HL-60 (cell line): ENCODE results near the gene CASP1.
"Not testable (repeated sequence)": the region's sequence is repeated elsewhere in the genome, so short reads cannot be mapped to it uniquely, and the experiment has no call there.

Source experiments
- DNase-seq, 2 experiments: peaks; one replicate each; pipeline ENCODE4 v3.0.0-alpha.2; 2010 to 2020; ENCODE audit warnings: low read depth in 1 of 2, low spot score in 1 of 2
- H3K27ac ChIP-seq: fragments of 250-450 bp; sonication (Bioruptor Pico); replicated peaks from 2 replicates; pipeline ENCODE4 v1.5.1; 2020; ENCODE audit warnings: mild to moderate bottlenecking, moderate library complexity
- H3K27me3 ChIP-seq: fragments of 250-450 bp; sonication (Bioruptor Pico); 2 replicates; pipeline ENCODE4 v1.5.1; 2021; ENCODE audit warnings: mild to moderate bottlenecking, moderate library complexity; ENCODE audit not compliant: insufficient read depth, poor library complexity, severe bottlenecking
- H3K4me3 ChIP-seq: replicated peaks from 2 replicates; pipeline ENCODE4 v1.5.1; 2011; ENCODE audit warnings: mild to moderate bottlenecking, control low read depth, low read length; ENCODE audit not compliant: insufficient read depth
- GABPA ChIP-seq: IDR thresholded peaks from 2 replicates; pipeline ENCODE4 v1.6.1; 2012; ENCODE audit warnings: low read depth
- POLR2AphosphoS5 ChIP-seq: IDR thresholded peaks from 2 replicates; pipeline ENCODE4 v1.6.1; 2012; ENCODE audit warnings: low read depth
- SPI1 ChIP-seq: IDR thresholded peaks from 2 replicates; pipeline ENCODE4 v1.6.1; 2012; ENCODE audit warnings: low read depth, mild to moderate bottlenecking, borderline replicate concordance
- long read RNA-seq: library from polyadenylated mRNA; unstranded; transcript quantifications from one replicate; pipeline ENCODE4 v2.0.0, GENCODE V29; 2020
- TF ChIP-seq, protein P1 (sequence below): IDR thresholded peaks from one replicate; pipeline ENCODE4 v1.5.1; 2011; ENCODE audit warnings: low read length, control low read depth, inconsistent platforms; ENCODE audit not compliant: insufficient read depth
- TF ChIP-seq, protein P2 (sequence below): IDR thresholded peaks from 2 replicates; pipeline ENCODE4 v1.6.1; 2012; ENCODE audit warnings: low read depth; ENCODE audit not compliant: insufficient replicate concordance

The CASP1 gene
- long read RNA-seq, partial matches to known transcripts: 0 of 1 reads
- long read RNA-seq, other reads (novel, unspliced or antisense): 0 of 1 reads

DNA sequence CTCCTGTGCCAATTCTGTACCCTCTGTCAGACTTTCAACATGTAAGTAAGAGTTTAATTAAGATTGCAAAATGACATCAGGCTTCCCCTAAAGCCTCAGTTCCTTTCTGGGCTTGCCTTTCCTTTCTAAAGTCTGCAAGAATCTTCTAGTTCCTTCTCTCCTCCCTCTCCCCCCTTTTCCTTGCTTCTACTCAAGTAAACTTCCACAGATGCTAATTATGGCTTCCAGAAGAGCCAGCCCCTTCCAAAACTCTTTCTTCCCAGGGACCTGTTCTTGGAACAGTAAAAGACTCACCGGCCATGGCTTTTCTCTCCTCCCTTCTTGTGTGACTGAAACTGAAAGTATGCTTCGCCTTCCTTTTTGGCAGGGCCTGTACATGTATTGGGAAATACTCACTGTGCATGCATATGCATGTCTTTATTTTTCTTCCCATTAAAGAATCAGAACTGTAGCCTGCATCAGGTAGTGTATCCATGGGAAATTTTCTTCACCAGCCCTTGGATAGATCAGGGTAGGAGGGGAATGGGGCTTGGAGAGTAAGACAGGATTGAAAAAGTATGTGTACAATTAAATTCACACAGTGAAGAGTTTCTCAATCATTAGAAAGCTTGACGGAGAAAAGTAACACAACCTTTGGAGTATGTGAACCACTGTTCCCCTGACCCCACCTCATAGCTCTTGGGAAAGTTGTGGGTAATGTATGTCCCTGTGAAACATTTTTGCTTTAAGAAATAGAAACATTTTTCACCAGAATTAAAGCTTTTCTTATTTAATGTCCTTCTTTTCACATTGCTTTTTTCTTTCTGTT, at the start of gene CASP1:
CASP1 (minus strand) TSS at position 332 of the 808 bp plus-strand sequence; CDS start at position 301, 31 bp downstream.
- peak; percentile 63 to 76 for DNase-seq
- peak within 1 kb of the TSS; percentile 44 for H3K4me3 ChIP-seq
- TF ChIP-seq SPI1: peak; percentile 45; the same call in 1 of the 2 replicates
- TF ChIP-seq, protein P1, sequence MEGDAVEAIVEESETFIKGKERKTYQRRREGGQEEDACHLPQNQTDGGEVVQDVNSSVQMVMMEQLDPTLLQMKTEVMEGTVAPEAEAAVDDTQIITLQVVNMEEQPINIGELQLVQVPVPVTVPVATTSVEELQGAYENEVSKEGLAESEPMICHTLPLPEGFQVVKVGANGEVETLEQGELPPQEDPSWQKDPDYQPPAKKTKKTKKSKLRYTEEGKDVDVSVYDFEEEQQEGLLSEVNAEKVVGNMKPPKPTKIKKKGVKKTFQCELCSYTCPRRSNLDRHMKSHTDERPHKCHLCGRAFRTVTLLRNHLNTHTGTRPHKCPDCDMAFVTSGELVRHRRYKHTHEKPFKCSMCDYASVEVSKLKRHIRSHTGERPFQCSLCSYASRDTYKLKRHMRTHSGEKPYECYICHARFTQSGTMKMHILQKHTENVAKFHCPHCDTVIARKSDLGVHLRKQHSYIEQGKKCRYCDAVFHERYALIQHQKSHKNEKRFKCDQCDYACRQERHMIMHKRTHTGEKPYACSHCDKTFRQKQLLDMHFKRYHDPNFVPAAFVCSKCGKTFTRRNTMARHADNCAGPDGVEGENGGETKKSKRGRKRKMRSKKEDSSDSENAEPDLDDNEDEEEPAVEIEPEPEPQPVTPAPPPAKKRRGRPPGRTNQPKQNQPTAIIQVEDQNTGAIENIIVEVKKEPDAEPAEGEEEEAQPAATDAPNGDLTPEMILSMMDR: no peak
- no peak for TF ChIP-seq GABPA
- TF ChIP-seq, protein P2, sequence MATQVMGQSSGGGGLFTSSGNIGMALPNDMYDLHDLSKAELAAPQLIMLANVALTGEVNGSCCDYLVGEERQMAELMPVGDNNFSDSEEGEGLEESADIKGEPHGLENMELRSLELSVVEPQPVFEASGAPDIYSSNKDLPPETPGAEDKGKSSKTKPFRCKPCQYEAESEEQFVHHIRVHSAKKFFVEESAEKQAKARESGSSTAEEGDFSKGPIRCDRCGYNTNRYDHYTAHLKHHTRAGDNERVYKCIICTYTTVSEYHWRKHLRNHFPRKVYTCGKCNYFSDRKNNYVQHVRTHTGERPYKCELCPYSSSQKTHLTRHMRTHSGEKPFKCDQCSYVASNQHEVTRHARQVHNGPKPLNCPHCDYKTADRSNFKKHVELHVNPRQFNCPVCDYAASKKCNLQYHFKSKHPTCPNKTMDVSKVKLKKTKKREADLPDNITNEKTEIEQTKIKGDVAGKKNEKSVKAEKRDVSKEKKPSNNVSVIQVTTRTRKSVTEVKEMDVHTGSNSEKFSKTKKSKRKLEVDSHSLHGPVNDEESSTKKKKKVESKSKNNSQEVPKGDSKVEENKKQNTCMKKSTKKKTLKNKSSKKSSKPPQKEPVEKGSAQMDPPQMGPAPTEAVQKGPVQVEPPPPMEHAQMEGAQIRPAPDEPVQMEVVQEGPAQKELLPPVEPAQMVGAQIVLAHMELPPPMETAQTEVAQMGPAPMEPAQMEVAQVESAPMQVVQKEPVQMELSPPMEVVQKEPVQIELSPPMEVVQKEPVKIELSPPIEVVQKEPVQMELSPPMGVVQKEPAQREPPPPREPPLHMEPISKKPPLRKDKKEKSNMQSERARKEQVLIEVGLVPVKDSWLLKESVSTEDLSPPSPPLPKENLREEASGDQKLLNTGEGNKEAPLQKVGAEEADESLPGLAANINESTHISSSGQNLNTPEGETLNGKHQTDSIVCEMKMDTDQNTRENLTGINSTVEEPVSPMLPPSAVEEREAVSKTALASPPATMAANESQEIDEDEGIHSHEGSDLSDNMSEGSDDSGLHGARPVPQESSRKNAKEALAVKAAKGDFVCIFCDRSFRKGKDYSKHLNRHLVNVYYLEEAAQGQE: no peak
- 0 out of 2 replicates have a peak, but pooled peaks have one; percentile 40 for TF ChIP-seq POLR2AphosphoS5

DNA sequence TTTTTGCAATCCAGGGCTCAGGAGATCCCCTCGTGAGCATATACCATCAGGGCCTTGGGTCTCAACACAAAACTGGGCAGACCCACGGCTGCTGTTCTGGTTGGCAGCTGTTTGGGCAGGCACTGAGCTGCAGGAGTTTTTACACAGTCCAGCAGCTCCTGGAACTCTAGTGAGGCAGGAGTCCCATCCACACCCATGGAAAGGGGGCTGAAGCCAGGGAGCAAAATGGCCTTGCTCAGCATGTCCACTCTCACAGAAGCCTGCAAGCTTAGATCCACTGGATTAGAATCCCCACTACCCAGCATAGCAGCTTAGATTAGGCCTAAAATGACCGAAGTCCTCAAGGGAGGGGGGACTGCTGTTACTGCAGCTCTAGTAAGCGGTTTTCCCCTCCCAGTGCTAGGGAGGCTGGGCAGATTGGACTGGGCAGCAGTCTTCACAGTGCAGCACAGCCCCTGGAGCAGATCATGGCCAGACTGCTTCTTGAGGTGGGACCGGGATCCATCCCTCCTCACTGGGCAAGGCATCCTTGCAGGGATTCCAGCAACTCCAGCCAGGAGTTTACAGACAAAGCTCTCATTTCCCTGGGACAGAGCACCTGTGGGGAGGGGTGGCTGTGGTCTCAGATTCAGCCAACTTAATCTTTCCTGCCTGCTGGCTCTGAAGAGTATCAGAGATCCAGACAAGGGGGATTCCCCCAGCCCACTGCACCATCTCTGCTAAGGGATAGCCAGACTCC, 46.6 kb upstream of the CASP1 start:
- no peak for DNase-seq
- Histone ChIP-seq H3K4me3 (no peak overlapping the region), H3K27ac (no peak overlapping the region), H3K27me3 (no peaks in the 10 kb centered on the region)
- no peak for TF ChIP-seq GABPA

More for the DNA sequence above, at the start of gene CASP1:
- H3K27ac ChIP-seq: peak within 1 kb of the TSS; percentile 85
- H3K27me3 ChIP-seq: no peaks in the 10 kb centered on the region

DNA sequence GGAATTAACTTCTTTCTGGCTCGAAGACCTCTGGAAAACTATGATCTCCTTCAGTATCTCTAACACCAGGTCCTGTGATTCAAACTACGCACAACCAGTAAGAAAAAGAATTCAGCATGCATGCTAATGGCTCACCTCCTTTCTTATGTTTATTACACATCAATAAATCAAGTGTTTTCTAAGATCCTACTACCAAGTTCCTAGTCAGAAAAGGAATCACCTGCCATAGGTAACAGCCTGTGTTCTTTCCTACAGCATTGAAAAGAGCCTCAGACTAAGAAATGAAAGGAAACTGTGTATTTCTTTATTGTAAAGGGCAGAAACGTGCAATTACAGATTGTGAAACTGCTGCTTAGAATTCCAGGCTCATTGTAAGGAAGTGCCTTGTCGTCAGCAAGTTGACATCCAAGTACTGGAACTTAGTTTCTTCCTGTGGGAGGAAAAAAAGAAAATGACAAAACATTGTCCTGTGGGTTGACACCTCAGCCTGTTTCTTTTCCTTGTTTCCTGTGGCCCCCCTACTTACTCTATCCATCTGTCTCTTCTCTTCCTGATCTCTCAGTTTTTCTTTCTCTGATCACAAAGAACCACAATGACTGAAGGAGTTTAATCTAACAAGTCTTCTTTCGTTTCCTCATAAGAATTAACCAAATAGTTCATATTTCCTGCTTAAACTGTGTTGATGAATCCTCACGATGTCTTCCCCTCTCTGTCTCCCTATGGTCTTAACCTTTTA, 45.4 kb upstream of the CASP1 start:
- H3K27ac ChIP-seq, H3K4me3 ChIP-seq, H3K27me3 ChIP-seq, DNase-seq: not testable (repeated sequence)

DNA sequence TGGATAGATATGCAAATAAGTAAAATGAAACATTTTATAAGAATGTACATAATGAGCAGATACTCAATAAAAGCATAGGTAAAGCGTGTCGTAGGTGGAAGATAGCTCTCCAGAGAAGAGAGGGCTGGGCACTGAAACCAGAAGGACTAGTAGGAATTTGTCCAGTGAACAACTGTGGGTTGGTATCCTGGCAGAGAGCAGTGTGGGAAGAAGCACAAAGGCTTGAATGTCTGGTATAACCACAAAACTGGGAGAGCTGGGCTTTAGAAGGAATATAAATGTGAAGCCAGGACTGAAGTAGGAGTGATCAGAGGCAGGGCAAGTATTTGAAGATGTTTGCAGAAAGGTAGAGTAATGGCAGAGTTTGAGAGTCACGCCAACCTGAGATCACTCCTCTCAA, 43.3 kb upstream of the CASP1 start:
- no peaks in the 10 kb centered on the region for H3K27me3 ChIP-seq
- TF ChIP-seq, protein P2: no peak
- TF ChIP-seq SPI1: no peak
- TF ChIP-seq, protein P1: no peak
- DNase-seq: no peak
- no peak overlapping the region for H3K4me3 ChIP-seq
- H3K27ac ChIP-seq: no peak overlapping the region

DNA sequence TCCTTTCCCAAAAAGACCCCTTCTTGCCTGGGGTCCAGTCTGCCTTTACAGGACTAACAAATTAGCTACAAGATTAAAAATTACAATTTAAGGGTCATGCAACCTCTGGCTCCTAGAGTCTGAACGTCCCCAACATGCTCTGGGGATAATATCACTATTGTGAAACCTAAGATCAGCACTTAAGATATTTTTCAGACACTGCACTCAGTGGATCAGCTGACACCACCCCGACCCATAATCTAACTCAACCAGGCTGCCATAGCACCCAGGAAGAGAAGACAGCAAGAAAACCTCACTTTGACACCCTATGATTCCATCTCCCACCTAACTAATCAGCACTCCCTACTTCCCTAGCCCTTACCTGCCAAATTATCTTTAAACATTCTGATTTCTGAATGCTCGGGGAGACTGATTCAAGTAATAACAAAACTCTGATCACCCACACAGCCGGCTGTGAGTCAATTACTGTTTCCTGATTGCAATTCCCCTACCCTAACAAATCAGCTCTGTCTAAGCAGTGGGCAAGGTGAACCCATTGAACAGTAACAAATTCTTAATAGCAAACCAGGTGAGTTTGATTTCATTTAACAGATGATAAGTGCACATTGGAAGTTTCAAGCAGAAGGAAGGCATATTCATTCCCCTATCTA, 42.3 kb upstream of the CASP1 start:
- not testable (repeated sequence) for H3K27me3 ChIP-seq

More for the DNA sequence above, 42.3 kb upstream of the CASP1 start:
- H3K27ac ChIP-seq, H3K4me3 ChIP-seq, DNase-seq: not testable (repeated sequence)
